ENCODE measurements around the gene MAN2B1. TPM values are rescaled to one million over a fixed set of nuclear protein-coding genes. Genes with fewer than 3 reads are reported as not detected.
A peak's percentile ranks its signal among the peaks of the same experiment; 100 is the strongest.

Gene MAN2B1
- total and polyA plus RNA-seq, 5 donors = 19.8 to 52.6 (median 40.3) TPM

- Histone ChIP-seq H3K9me3 (ENCODE audit: control insufficient read depth, low read length) (no peaks in the 10 kb centered on the region), H3K27ac (ENCODE audit: low read length) (no peak overlapping the region), H3K4me1 (ENCODE audit: control insufficient read depth, insufficient read depth, low read length) (no peaks in the 10 kb centered on the region), H3K27me3 (ENCODE audit: control insufficient read depth, insufficient read depth) (no peaks in the 10 kb centered on the region), H3K4me3 (ENCODE audit: low read length) (no peak overlapping the region)
- DNase-seq = no peak
- no peak for ATAC-seq
- 98% methylated on average over 4 of the region's 4 CpGs for WGBS
- intact Hi-C loops (cut with DNase I) = no loop called here
Measured at GRCh38 chr19:12617646-12618045, 48.9 kb downstream of the MAN2B1 start.

GRCh38 chr19:12611361-12611699 lies 55.2 kb downstream of the MAN2B1 start:
- Histone ChIP-seq H3K4me3 (ENCODE audit: low read length) (peak overlapping the region; percentile 65), H3K4me1 (ENCODE audit: control insufficient read depth, insufficient read depth, low read length) (no peaks in the 10 kb centered on the region), H3K27me3 (ENCODE audit: control insufficient read depth, insufficient read depth) (no peaks in the 10 kb centered on the region), H3K9me3 (ENCODE audit: control insufficient read depth, low read length) (no peaks in the 10 kb centered on the region), H3K27ac (ENCODE audit: low read length) (peak overlapping the region; percentile 95)
- WGBS = under 1% methylated on average over 10 of the region's 10 CpGs
- intact Hi-C loops (cut with DNase I) = no loop called here
- ATAC-seq (peak; percentile 85 to 88), DNase-seq (peak; percentile 75 to 88 (median 87))

DNA sequence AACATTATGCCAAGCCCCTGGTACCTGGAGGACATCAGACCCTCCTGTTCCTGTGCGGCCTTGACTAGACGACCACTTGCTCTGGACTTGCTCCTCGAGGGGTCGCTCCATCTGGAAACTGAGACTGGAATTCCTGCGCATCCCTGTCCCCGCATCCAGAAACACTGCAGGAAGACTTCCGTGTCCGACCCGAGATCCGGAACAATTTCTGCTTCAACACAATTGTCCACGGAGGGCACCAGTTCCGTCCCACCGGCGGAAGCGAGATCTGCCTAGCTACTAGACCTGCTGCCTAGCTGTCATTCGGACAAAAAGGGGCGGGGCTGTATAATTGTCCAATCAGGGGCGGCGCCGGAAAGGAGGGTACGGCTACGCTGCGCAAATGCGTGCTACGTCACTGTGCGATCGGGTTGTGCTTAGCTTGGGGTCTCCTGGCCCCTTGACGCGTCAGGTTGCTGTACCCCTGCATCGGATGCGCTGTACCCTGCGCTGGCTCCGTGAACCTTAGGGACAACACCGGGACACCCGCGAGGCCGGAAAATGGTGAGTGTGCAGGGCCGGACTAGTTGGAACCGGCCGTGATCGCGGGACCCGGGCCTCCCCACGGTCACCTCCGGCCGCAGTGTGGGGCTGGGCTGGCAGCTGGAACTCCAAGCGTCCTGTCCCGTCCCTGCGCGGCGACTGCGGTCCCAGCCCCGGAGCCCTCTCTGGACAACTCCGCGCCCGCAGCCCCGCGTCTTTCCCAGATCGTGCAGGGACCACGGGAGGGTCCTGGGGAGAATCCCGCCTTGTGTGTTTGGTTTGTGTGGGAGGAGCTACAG lies 55.8 kb downstream of the MAN2B1 start, which contains the start of the genes ZNF490 and ZNF791:
TSS of gene ZNF490 (minus strand) at position 274 of the 821 bp plus-strand sequence. CDS start at position 141, 133 bp downstream.
TSS of gene ZNF791 (plus strand) at position 381 of the 821 bp plus-strand sequence. CDS start at position 541, 160 bp downstream.
- WGBS = under 1% methylated on average over 61 of the region's 61 CpGs
- peak within 1 kb of the TSS; percentile 95 for H3K27ac ChIP-seq (ENCODE audit: low read length)
- DNase-seq = peak; percentile 98 to 99 (median 99)
- H3K9me3 ChIP-seq (ENCODE audit: control insufficient read depth, low read length) = no peaks in the 10 kb centered on the region
- H3K4me1 ChIP-seq (ENCODE audit: control insufficient read depth, insufficient read depth, low read length) = no peaks in the 10 kb centered on the region
- H3K27me3 ChIP-seq (ENCODE audit: control insufficient read depth, insufficient read depth) = no peaks in the 10 kb centered on the region
- H3K4me3 ChIP-seq (ENCODE audit: low read length) = peak within 1 kb of the TSS; percentile 65
- ATAC-seq = peak; percentile 99 to 100
- intact Hi-C loops (cut with DNase I) = no loop called here

- no peak overlapping the region for H3K4me3 ChIP-seq (ENCODE audit: low read length)
- H3K27ac ChIP-seq (ENCODE audit: low read length) = no peak overlapping the region
- no peaks in the 10 kb centered on the region for H3K9me3 ChIP-seq (ENCODE audit: control insufficient read depth, low read length)
- no peaks in the 10 kb centered on the region for H3K4me1 ChIP-seq (ENCODE audit: control insufficient read depth, insufficient read depth, low read length)
- intact Hi-C loops (cut with DNase I) = no loop called here
- 88% methylated on average over 3 of the region's 3 CpGs for WGBS
- no peak for ATAC-seq
- no peak for DNase-seq
- H3K27me3 ChIP-seq (ENCODE audit: control insufficient read depth, insufficient read depth) = no peaks in the 10 kb centered on the region
Measured at GRCh38 chr19:12607631-12608030, 58.9 kb downstream of the MAN2B1 start.

DNA sequence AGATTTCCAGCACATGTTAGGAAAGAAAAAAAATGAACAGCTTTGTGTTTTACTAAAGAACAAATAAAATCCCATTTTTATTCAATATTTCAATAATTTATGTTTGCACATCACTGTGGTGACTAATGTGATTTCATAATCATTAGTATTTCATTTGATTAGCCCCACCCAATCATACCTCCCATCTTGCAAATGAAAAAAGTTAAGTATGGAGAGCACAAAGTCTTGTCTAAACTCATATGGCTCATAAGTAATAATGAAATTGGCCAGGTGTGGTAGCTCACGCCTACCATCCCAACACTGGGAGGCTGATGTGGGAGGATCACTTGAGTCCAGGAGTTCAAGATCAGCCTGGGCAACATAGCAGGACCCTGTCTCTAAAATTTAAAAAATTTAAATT lies 59.7 kb downstream of the MAN2B1 start:
- H3K27me3 ChIP-seq (ENCODE audit: control insufficient read depth, insufficient read depth) = no peaks in the 10 kb centered on the region
- ATAC-seq = no peak
- 97% methylated on average over 1 of the region's 1 CpG for WGBS

GRCh38 chr19:12603714-12604113 lies 62.8 kb downstream of the MAN2B1 start:
- Histone ChIP-seq H3K9me3 (ENCODE audit: control insufficient read depth, low read length) (no peaks in the 10 kb centered on the region), H3K27ac (ENCODE audit: low read length) (no peak overlapping the region), H3K4me1 (ENCODE audit: control insufficient read depth, insufficient read depth, low read length) (no peaks in the 10 kb centered on the region), H3K4me3 (ENCODE audit: low read length) (no peak overlapping the region), H3K27me3 (ENCODE audit: control insufficient read depth, insufficient read depth) (no peaks in the 10 kb centered on the region)
- WGBS = 81% methylated on average over 1 of the region's 1 CpG
- ATAC-seq = no peak
- no peak for DNase-seq
- intact Hi-C loops (cut with DNase I) = no loop called here

More for the DNA sequence above, 59.7 kb downstream of the MAN2B1 start:
- Histone ChIP-seq H3K27ac (ENCODE audit: low read length) (no peak overlapping the region), H3K4me3 (ENCODE audit: low read length) (no peak overlapping the region), H3K9me3 (ENCODE audit: control insufficient read depth, low read length) (no peaks in the 10 kb centered on the region), H3K4me1 (ENCODE audit: control insufficient read depth, insufficient read depth, low read length) (no peaks in the 10 kb centered on the region)
- intact Hi-C loops (cut with DNase I) = no loop called here
- DNase-seq = no peak

- ATAC-seq = no peak
- intact Hi-C loops (cut with DNase I) = no loop called here
- Histone ChIP-seq H3K27ac (ENCODE audit: low read length) (no peak overlapping the region), H3K27me3 (ENCODE audit: control insufficient read depth, insufficient read depth) (no peaks in the 10 kb centered on the region), H3K4me3 (ENCODE audit: low read length) (no peak overlapping the region), H3K4me1 (ENCODE audit: control insufficient read depth, insufficient read depth, low read length) (no peaks in the 10 kb centered on the region), H3K9me3 (ENCODE audit: control insufficient read depth, low read length) (no peaks in the 10 kb centered on the region)
- WGBS = 85% methylated on average over 11 of the region's 11 CpGs
- no peak for DNase-seq
Measured at GRCh38 chr19:12597594-12597993, 68.9 kb downstream of the MAN2B1 start.

DNA sequence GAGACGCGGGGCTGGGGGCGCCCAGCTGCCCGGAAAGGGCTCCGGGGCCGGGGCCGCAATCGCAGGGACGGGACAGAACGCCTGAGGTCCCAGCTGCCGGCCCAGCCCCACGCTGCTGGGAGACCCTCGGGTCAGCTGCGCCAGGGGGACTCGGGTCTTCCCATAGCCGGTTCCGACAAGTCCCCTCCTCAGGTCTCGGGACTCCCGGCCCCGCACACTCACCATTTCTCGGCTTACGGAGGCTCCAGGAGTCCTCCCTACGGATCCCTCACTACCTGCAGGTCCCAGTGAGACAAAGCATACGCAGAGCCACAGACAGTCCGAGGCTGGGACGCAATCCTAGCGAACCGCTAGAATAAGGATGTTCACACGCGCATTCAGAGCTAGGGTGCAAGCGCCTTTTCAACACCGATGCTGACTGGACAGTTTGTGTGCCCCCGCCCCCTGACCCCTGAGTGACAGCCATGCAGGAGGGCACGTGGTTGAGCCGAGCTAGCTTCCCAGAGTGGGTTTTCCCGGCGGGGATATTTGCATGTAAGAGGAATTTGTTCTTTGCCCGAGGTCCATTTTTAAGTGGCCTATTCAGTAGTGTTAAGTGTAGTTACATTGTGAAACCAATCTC lies 69.5 kb downstream of the MAN2B1 start:
- Histone ChIP-seq H3K4me1 (ENCODE audit: control insufficient read depth, insufficient read depth, low read length) (no peaks in the 10 kb centered on the region), H3K4me3 (ENCODE audit: low read length) (no peak overlapping the region), H3K9me3 (ENCODE audit: control insufficient read depth, low read length) (no peaks in the 10 kb centered on the region), H3K27ac (ENCODE audit: low read length) (no peak overlapping the region), H3K27me3 (ENCODE audit: control insufficient read depth, insufficient read depth) (no peaks in the 10 kb centered on the region)
- WGBS = 59% methylated on average over 38 of the region's 38 CpGs
- peak in 1 of 3 donors; percentile 53 for DNase-seq
- peak; percentile 49 to 54 for ATAC-seq
- intact Hi-C loops (cut with DNase I) = no loop called here

Other genes with a start within 250 kb of the MAN2B1 start
- gene ZNF443, start 225.7 kb downstream of the MAN2B1 start, total RNA-seq = 1 to 10 TPM; 2.6 to 2.7 (median 2.6) TPM
- 1.7 TPM for gene ZNF443, start 225.7 kb downstream of the MAN2B1 start, polyA plus RNA-seq
- gene ZNF709, start 181.9 kb downstream of the MAN2B1 start, total RNA-seq = 1 to 10 TPM; 1.3 to 2.6 (median 2.0) TPM
- gene ZNF709, start 181.9 kb downstream of the MAN2B1 start, polyA plus RNA-seq = 1.3 TPM
- 10 to 100 TPM; 10.1 to 13.6 (median 12.1) TPM for gene ZNF564, start 115.3 kb downstream of the MAN2B1 start, total RNA-seq
- gene ZNF564, start 115.3 kb downstream of the MAN2B1 start, polyA plus RNA-seq = 4.6 TPM
- 1 to 10 TPM; 4.9 to 7.1 (median 6.0) TPM for gene ZNF490, start 55.9 kb downstream of the MAN2B1 start, total RNA-seq
- 0.86 TPM for gene ZNF490, start 55.9 kb downstream of the MAN2B1 start, polyA plus RNA-seq
- 10 to 100 TPM; 19.8 to 26.7 (median 20.9) TPM for gene ZNF791, start 55.8 kb downstream of the MAN2B1 start, total RNA-seq
- gene ZNF791, start 55.8 kb downstream of the MAN2B1 start, polyA plus RNA-seq = 6.8 TPM
- 10 to 100 TPM in 1 of 4 donors, 1 to 10 TPM in 3; 6.3 to 10.5 (median 8.1) TPM for gene WDR83, start 65 bp upstream of the MAN2B1 start, total RNA-seq
- 10.0 TPM for gene WDR83, start 65 bp upstream of the MAN2B1 start, polyA plus RNA-seq
- 10 to 100 TPM; 40.8 to 52.0 (median 49.7) TPM for gene DHPS, start 15.1 kb upstream of the MAN2B1 start, total RNA-seq
- gene DHPS, start 15.1 kb upstream of the MAN2B1 start, polyA plus RNA-seq = 49.4 TPM
- not detected for gene GNG14, start 21.3 kb upstream of the MAN2B1 start, total RNA-seq
- gene GNG14, start 21.3 kb upstream of the MAN2B1 start, polyA plus RNA-seq = not detected
- gene FBXW9, start 29.9 kb upstream of the MAN2B1 start, total RNA-seq = 1 to 10 TPM; 1.2 to 2.0 (median 1.9) TPM
- 2.1 TPM for gene FBXW9, start 29.9 kb upstream of the MAN2B1 start, polyA plus RNA-seq
- gene TNPO2, start 57.2 kb upstream of the MAN2B1 start, total RNA-seq = 10 to 100 TPM; 44.3 to 54.6 (median 45.0) TPM
- gene TNPO2, start 57.2 kb upstream of the MAN2B1 start, polyA plus RNA-seq = 24.8 TPM
- 100 to 1,000 TPM; 112 to 135 (median 129) TPM for gene TRIR, start 67.9 kb upstream of the MAN2B1 start, total RNA-seq
- gene TRIR, start 67.9 kb upstream of the MAN2B1 start, polyA plus RNA-seq = 219 TPM
- 10 to 100 TPM; 49.7 to 64.7 (median 58.2) TPM for gene GET3, start 70.8 kb upstream of the MAN2B1 start, total RNA-seq
- 87.2 TPM for gene GET3, start 70.8 kb upstream of the MAN2B1 start, polyA plus RNA-seq
- gene BEST2, start 85.0 kb upstream of the MAN2B1 start, total RNA-seq = not detected
- not detected for gene BEST2, start 85.0 kb upstream of the MAN2B1 start, polyA plus RNA-seq
- gene HOOK2, start 108.8 kb upstream of the MAN2B1 start, total RNA-seq = 10 to 100 TPM in 2 of 4 donors, 1 to 10 TPM in 2; 9.3 to 22.9 (median 13.4) TPM
- gene HOOK2, start 108.8 kb upstream of the MAN2B1 start, polyA plus RNA-seq = 18.0 TPM
- 100 to 1,000 TPM in 1 of 4 donors, 10 to 100 TPM in 3; 29.9 to 209 (median 51.9) TPM for gene JUNB, start 124.7 kb upstream of the MAN2B1 start, total RNA-seq
- 156 TPM for gene JUNB, start 124.7 kb upstream of the MAN2B1 start, polyA plus RNA-seq
- gene PRDX2, start 135.1 kb upstream of the MAN2B1 start, total RNA-seq = 100 to 1,000 TPM; 595 to 772 (median 666) TPM
- 834 TPM for gene PRDX2, start 135.1 kb upstream of the MAN2B1 start, polyA plus RNA-seq
- 1 to 10 TPM; 2.2 to 3.6 (median 3.0) TPM for gene THSD8, start 135.3 kb upstream of the MAN2B1 start, total RNA-seq
- gene THSD8, start 135.3 kb upstream of the MAN2B1 start, polyA plus RNA-seq = 2.5 TPM
- 1 to 10 TPM; 2.6 to 4.6 (median 3.7) TPM for gene RNASEH2A, start 139.8 kb upstream of the MAN2B1 start, total RNA-seq
- 3.5 TPM for gene RNASEH2A, start 139.8 kb upstream of the MAN2B1 start, polyA plus RNA-seq
- not detected for gene RTBDN, start 167.8 kb upstream of the MAN2B1 start, total RNA-seq
- gene RTBDN, start 167.8 kb upstream of the MAN2B1 start, polyA plus RNA-seq = not detected
- gene MAST1, start 171.8 kb upstream of the MAN2B1 start, total RNA-seq = under 1 TPM in 3 of 4 donors, not detected in 1; 0.31 to 0.59 (median 0.34) TPM
- 0.20 TPM for gene MAST1, start 171.8 kb upstream of the MAN2B1 start, polyA plus RNA-seq
- gene DNASE2, start 214.7 kb upstream of the MAN2B1 start, total RNA-seq = 10 to 100 TPM; 22.2 to 30.6 (median 24.5) TPM
- 19.2 TPM for gene DNASE2, start 214.7 kb upstream of the MAN2B1 start, polyA plus RNA-seq
- not detected for gene KLF1, start 220.5 kb upstream of the MAN2B1 start, total RNA-seq
- not detected for gene KLF1, start 220.5 kb upstream of the MAN2B1 start, polyA plus RNA-seq
- gene GCDH, start 224.4 kb upstream of the MAN2B1 start, total RNA-seq = 10 to 100 TPM; 22.7 to 38.2 (median 27.4) TPM
- 26.1 TPM for gene GCDH, start 224.4 kb upstream of the MAN2B1 start, polyA plus RNA-seq

All from right cardiac atrium (tissue), 5 donors.